B cell (primary cell): ENCODE results near the gene DNALI1.

Experiments used
- EZH2 ChIP-seq: IDR thresholded peaks from 2 replicates; pipeline ENCODE4 v1.6.1; 2012; ENCODE audit warnings: borderline replicate concordance, low read depth, mild to moderate bottlenecking, moderate library complexity, low read length; ENCODE audit not compliant: insufficient read depth, poor library complexity, severe bottlenecking
- TF ChIP-seq, protein P1 (sequence below): fragments of 200-600 bp; IDR thresholded peaks from one replicate; pipeline ENCODE4 v1.8.0; 2022; ENCODE audit warnings: antibody characterized with exemption, mild to moderate bottlenecking

- TF ChIP-seq, protein P1, sequence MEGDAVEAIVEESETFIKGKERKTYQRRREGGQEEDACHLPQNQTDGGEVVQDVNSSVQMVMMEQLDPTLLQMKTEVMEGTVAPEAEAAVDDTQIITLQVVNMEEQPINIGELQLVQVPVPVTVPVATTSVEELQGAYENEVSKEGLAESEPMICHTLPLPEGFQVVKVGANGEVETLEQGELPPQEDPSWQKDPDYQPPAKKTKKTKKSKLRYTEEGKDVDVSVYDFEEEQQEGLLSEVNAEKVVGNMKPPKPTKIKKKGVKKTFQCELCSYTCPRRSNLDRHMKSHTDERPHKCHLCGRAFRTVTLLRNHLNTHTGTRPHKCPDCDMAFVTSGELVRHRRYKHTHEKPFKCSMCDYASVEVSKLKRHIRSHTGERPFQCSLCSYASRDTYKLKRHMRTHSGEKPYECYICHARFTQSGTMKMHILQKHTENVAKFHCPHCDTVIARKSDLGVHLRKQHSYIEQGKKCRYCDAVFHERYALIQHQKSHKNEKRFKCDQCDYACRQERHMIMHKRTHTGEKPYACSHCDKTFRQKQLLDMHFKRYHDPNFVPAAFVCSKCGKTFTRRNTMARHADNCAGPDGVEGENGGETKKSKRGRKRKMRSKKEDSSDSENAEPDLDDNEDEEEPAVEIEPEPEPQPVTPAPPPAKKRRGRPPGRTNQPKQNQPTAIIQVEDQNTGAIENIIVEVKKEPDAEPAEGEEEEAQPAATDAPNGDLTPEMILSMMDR, result no peak
- TF ChIP-seq EZH2, result no peak
Observed at GRCh38 chr1:37596182-37596667, 39.5 kb downstream of the DNALI1 start.
